Psoas muscle (tissue), 8 donors: ENCODE data around the gene REEP1. TPM values are rescaled to one million over a fixed set of nuclear protein-coding genes. Genes with fewer than 3 reads are reported as not detected.

Experiments used
- ATAC-seq, 4 donors: fragments of 200-7000 bp; cut with Tn5 transposase; one replicate each; pipeline ENCODE4 v1.9.1; 2020; ENCODE audit warnings: moderate library complexity in 3 of 4, mild to moderate bottlenecking in 2 of 4
- DNase-seq, 2 donors: peaks; one replicate each; pipeline ENCODE4 v3.0.0-alpha.2; 2020
- H3K27ac ChIP-seq: fragments of 200-600 bp; one replicate; pipeline ENCODE4 v1.8.0; 2022
- H3K27me3 ChIP-seq, 3 donors: fragments of 200-600 bp in 1 of 3; one replicate each; pipeline versions ENCODE4 v1.6.1 to v1.8.0; 2013 to 2022; ENCODE audit warnings: low read length in 2 of 3, mild to moderate bottlenecking in 2 of 3, moderate library complexity in 1 of 3; ENCODE audit not compliant: insufficient read depth in 3 of 3
- H3K36me3 ChIP-seq, 2 donors: fragments of 200-600 bp in 1 of 2; one replicate each; pipeline versions ENCODE4 v1.6.1 to v1.8.0; 2013 to 2022; ENCODE audit warnings: low read depth in 1 of 2, mild to moderate bottlenecking in 1 of 2, moderate library complexity in 1 of 2; ENCODE audit not compliant: insufficient read depth in 1 of 2
- H3K4me1 ChIP-seq: fragments of 200-600 bp; one replicate; pipeline ENCODE4 v1.8.0; 2022
- H3K4me3 ChIP-seq: fragments of 200-600 bp; one replicate; pipeline ENCODE4 v1.8.0; 2022; ENCODE audit warnings: mild to moderate bottlenecking
- H3K9me3 ChIP-seq: fragments of 200-600 bp; one replicate; pipeline ENCODE4 v1.8.0; 2022
- WGBS, 3 donors: extraction: QIAGEN DNeasy Blood & Tissue Kit; methylation state at CpG; one replicate each; pipeline versions ENCODE4 v1.1.6 to v1.1.7; 2013; 5-methylcytosine and 5-hydroxymethylcytosine counted together
- intact Hi-C, 2 donors: fragments of 100-400 bp; cut with DNase I; formaldehyde crosslinking; loops; one replicate each; pipeline versions ENCODE4 v1.11.0 to v1.14.2; 2022
- polyA plus RNA-seq, 3 donors: library from polyadenylated mRNA; stranded (reverse); fragments of 200-250 nt; gene quantifications; one replicate each; pipeline ENCODE4 v1.2.3, GENCODE V29; 2013
- total RNA-seq, 4 donors: library from RNA; stranded (reverse); fragmentation: NEBNext Ultra II Directional in 2 of 4; extraction: Animal tissue kit (Norgen Biotek cat#: 25700) in 2 of 4; gene quantifications; one replicate each; pipeline versions ENCODE4 v1.2.1 to v1.2.4, GENCODE V29; 2021 to 2023
- TF ChIP-seq, protein P1 (sequence below): fragments of 200-600 bp; IDR thresholded peaks from one replicate; pipeline ENCODE4 v1.8.0; 2022; ENCODE audit warnings: antibody characterized with exemption
- donor health status: healthy with polysubstance abuse.
- donor health status: DM: no; HTN: no; CAD: no; lungs with moderate emphysema.
- donor health status: Bipolar disorder and iron deficiency.
- donor health status: healthy.
- donor health status: DM: yes; HTN: yes; CAD: no.
- donor health status: DM: no; HTN: no; CAD: no.
- donor health status: DM: no; HTN: no; CAD: no.
- donor health status: DM: yes; HTN: yes; CAD: no.

Gene REEP1
- total and polyA plus RNA-seq, 7 donors = 1.2 to 16.1 (median 7.9) TPM

DNA sequence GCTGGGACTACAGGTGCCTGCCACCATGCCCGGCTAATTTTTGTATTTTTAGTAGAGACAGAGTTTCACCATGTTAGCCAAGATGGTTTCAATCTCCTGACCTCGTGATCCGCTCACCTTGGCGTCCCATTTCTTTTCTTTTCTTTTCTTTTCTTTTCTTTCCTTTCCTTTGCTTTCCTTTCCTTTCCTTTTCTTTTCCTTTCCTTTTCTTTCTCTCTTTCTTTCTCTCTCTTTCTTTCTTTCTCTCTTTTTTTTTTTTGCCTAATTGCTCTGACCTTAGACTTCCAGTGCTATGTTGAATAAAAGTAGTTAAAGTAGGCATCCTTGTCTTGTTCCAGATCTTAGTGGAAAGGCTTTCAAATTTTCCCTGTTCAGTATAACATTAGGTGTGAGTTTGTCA, 41.0 kb upstream of the REEP1 start:
- H3K9me3 ChIP-seq = no peaks in the 10 kb centered on the region
- no peak overlapping the region for H3K4me3 ChIP-seq
- peaks cover 7% of the 10 kb centered on the region for H3K4me1 ChIP-seq
- no peaks in the 10 kb centered on the region for H3K36me3 ChIP-seq
- DNase-seq (no peak), ATAC-seq (no peak)
- intact Hi-C loops = no loop called here
- TF ChIP-seq, protein P1, sequence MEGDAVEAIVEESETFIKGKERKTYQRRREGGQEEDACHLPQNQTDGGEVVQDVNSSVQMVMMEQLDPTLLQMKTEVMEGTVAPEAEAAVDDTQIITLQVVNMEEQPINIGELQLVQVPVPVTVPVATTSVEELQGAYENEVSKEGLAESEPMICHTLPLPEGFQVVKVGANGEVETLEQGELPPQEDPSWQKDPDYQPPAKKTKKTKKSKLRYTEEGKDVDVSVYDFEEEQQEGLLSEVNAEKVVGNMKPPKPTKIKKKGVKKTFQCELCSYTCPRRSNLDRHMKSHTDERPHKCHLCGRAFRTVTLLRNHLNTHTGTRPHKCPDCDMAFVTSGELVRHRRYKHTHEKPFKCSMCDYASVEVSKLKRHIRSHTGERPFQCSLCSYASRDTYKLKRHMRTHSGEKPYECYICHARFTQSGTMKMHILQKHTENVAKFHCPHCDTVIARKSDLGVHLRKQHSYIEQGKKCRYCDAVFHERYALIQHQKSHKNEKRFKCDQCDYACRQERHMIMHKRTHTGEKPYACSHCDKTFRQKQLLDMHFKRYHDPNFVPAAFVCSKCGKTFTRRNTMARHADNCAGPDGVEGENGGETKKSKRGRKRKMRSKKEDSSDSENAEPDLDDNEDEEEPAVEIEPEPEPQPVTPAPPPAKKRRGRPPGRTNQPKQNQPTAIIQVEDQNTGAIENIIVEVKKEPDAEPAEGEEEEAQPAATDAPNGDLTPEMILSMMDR = no peak
- H3K27ac ChIP-seq = no peak overlapping the region
- WGBS, 3 donors = 90 to 100% (median 90%) methylated on average over 3 to 4 of the region's 4 CpGs
- H3K27me3 ChIP-seq = no peaks in the 10 kb centered on the region

DNA sequence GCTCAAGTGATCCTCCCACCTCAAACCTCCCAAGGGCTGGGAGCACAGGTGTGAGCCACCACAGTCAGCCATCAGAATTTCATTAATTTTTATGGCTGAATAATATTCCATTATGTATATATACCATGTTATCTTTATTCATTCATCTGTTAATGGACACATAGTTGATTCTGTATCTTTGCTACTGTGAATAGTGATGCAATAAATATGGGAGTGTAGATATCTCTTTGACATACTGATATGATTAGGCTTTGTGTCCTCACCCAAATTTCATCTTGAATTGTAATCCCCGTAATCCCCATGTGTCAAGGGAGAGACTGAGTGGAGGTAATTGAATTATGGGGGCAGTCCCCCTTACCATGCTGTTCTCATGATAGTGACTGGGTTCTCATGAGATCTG, 38.2 kb upstream of the REEP1 start:
- intact Hi-C loops = no loop called here
- ATAC-seq (no peak), DNase-seq (no peak)
- 92 to 100% (median 97%) methylated on average over 1 of the region's 1 CpG for WGBS, 3 donors
- no peaks in the 10 kb centered on the region for H3K27me3 ChIP-seq
- H3K4me1 ChIP-seq = no peaks in the 10 kb centered on the region
- TF ChIP-seq, protein P1 = no peak
- H3K27ac ChIP-seq = no peak overlapping the region
- no peaks in the 10 kb centered on the region for H3K9me3 ChIP-seq
- no peaks in the 10 kb centered on the region for H3K36me3 ChIP-seq
- H3K4me3 ChIP-seq = no peak overlapping the region

DNA sequence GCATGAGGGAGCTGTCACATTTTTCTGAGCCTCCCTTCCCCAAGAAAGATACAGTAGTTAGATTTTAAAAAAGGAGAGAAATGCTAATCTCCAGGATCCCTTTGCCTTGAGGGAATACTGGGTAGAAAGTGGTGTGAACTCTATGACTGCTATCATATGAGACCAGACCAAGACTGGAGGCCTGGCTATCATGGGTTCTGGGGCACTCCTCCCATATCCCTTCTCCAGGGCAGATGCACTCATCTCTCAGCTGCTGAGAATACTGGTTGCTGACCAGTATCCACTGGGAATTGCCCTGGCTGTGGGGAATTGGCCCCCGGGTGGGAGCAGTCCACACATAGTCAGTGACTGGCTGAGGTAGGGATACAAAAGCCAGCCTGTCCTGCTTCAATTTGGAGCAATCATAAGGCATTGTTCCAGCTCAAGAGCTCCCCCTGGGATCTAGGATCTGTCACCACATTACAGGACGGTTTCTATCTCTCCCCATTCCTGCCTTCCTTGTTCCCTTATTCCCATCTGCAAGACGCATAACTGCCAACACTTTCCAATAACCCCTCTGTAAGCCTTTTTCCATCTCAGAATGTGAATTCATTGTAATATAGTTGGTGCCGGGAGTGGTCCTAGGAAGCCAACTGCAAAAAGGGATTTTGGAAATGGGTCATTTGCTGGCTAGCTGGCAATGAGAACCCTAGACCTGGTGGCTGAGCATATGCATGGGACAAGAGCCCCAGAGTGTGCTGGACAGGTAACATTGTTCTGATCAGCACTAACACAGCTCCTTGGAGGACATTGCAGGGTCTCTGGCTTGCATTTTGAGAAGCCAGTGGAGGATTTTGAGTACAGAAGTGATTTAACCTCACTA, 35.4 kb upstream of the REEP1 start:
- peak; percentile 64 to 82 (median 76) for ATAC-seq
- no peak for DNase-seq
- Histone ChIP-seq H3K27ac (no peak overlapping the region), H3K27me3 (no peaks in the 10 kb centered on the region), H3K4me3 (no peak overlapping the region), H3K9me3 (no peaks in the 10 kb centered on the region), H3K4me1 (no peaks in the 10 kb centered on the region), H3K36me3 (no peaks in the 10 kb centered on the region)
- TF ChIP-seq, protein P1 = peak; percentile 59
- intact Hi-C loops = no loop called here
- WGBS, 3 donors = 25 to 37% (median 26%) methylated on average over 4 of the region's 4 CpGs

DNA sequence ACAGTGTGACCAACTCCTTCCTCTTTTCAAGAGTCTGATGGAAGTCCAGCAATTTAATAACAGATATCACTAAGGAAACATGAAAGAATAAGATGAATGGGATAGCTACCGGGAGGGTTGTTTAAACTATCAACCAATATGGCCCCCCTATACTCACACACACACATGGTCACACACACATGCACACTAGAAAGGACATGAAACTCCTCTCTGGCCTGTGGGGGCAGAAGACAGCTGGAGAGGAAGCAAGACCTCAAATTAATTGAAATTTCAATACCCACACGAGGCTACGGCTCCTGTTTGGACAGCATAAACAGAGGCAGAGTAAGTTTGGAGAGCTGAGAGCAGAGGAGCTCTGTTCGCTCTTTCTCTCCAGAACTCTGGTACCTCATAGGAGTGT, 34.7 kb upstream of the REEP1 start:
- H3K9me3 ChIP-seq = no peaks in the 10 kb centered on the region
- no peak for DNase-seq
- H3K4me3 ChIP-seq = no peak overlapping the region
- H3K27ac ChIP-seq = no peak overlapping the region
- WGBS, 3 donors = 60 to 69% (median 61%) methylated on average over 4 of the region's 4 CpGs
- no peaks in the 10 kb centered on the region for H3K27me3 ChIP-seq
- no peaks in the 10 kb centered on the region for H3K4me1 ChIP-seq
- no peak for ATAC-seq
- TF ChIP-seq, protein P1 = no peak
- no peaks in the 10 kb centered on the region for H3K36me3 ChIP-seq
- intact Hi-C loops = no loop called here

DNA sequence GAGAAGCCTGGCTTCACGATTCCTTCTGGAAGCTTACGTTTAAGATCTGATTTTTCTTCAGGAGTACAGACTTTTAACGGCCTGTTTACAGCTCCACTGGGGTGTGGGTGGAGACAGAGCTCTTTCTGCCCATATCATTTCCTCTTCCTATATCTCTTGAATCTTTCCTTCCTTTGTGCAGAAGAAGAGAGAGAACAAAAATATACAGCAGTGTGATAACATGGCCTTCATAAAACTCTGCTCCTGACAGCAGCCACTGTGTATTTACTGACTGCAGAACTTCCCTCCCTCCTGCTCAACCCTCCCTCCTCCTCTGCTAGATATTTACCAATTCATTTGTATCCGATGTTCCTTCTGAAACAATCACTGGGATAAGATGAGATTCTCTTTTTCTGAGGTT, 34.1 kb upstream of the REEP1 start:
- Histone ChIP-seq H3K4me3 (no peak overlapping the region), H3K4me1 (no peaks in the 10 kb centered on the region), H3K9me3 (no peaks in the 10 kb centered on the region), H3K27me3 (no peaks in the 10 kb centered on the region), H3K27ac (no peak overlapping the region), H3K36me3 (no peaks in the 10 kb centered on the region)
- DNase-seq = no peak
- TF ChIP-seq, protein P1 = no peak
- intact Hi-C loops = no loop called here
- ATAC-seq = no peak
- WGBS, 3 donors = 63 to 65% (median 64%) methylated on average over 4 of the region's 4 CpGs
